Occipital lobe (tissue), 2 donors: ENCODE data around the gene NOS2. TPM values are rescaled to one million over a fixed set of nuclear protein-coding genes. Genes with fewer than 3 reads are reported as not detected.
"Not testable (repeated sequence)": the region's sequence is repeated elsewhere in the genome, so short reads cannot be mapped to it uniquely, and the experiment has no call there.

Experiments
- DNase-seq: peaks from one replicate; lab custom pipeline; 2025; lab: John Stamatoyannopoulos, UW
- total RNA-seq: library from RNA; depleted of rRNA; stranded (reverse); fragments of >200 nt; gene quantifications from one replicate; pipeline ENCODE4 v1.2.3, GENCODE V29; 2014

NOS2 gene
- total RNA-seq, 1 donor from 2014 or later, result 0.47 TPM

- DNase-seq, result no peak
Measured at GRCh38 chr17:27788919-27789318, 11.4 kb downstream of the NOS2 start.

DNA sequence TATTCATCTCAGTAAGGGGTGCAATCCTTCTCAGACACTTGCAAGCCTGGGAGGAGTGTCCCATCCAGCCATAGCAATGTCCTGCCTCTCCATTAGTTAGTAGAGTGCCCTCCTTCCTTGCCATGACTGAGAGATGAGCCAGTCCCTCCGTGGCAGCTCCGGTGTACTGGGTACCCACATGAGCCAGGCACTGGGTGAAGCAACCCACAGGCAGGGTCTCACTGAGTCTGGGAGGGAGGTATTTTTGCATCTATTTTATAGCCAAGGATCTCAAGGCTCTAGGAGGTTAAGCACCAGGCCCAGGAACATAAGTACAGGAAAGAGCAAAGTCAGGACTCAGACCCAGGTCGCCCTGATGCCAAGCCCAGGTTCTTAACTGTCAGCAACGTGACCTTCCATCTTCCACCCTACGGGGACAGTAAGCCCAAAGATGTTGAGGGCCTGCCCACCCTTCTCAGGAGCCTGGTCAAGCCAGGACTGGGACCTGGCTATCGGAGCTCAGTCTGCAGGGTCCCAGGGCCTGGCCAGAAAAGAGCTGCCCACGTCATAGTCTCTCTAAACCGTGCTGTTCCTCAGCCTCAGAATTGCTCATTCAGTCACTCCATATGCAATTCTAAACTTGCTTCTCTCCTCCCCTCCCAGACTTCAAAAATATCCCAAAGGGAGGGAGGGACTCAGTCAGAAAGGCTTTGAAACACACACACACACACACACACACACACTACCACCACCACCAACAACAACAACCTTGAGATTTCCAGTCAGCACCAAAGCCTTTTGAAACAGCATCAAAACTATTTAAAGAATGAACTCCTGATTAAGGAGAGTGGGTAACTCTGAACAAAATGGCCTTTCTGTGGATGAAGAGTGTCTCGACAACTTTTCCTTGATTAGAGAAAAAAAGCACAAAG, 16.6 kb downstream of the NOS2 start:
- no peak for DNase-seq

DNA sequence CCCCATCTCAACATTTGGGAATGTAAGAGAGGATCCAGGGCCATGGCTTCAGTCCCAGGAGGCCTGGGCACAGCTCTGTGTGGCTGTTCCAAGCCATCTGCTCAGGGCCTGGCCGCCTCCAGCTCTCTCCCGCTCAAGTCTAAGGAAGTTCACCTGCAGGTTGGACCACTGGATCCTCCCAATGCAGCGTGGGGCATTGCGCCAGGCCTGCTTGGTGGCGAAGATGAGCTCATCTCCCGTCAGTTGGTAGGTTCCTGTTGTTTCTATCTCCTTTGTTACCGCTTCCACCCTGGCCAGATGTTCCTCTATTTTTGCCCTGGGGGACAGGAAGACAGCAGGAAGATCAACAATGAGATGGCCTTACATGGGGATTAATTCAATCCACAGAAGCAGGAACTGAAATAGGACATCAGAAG, 17.5 kb downstream of the NOS2 start:
- no peak for DNase-seq

DNA sequence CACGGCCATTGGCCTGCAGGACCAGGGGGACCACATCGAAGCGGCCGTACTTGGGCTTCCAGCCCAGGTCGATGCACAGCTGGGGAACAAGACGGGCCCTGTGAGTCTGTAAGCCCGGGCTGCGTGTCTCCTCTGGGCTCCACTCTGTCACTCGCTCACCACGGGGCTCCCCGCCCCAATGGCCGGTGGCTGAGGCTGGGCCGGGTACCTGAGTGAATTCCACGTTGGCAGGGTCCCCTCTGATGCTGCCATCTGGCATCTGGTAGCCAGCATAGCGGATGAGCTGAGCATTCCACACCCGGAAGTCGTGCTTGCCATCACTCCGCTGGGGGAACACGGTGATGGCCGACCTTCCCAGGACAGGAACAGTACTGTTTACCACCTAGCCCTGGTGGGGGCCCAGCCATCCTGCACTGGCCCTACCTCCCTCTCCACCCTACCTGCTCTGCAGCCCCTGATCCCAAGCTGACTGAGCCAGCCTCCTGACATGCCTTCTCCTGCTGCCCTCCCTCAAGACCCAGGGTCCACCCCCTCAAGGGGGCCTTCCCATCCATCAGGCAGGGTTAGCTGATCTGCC, 19.4 kb downstream of the NOS2 start:
- no peak for DNase-seq

GRCh38 chr17:27780092-27780827, 20.1 kb downstream of the NOS2 start:
- DNase-seq, result no peak

GRCh38 chr17:27778183-27778582, 22.1 kb downstream of the NOS2 start:
- no peak for DNase-seq

DNA sequence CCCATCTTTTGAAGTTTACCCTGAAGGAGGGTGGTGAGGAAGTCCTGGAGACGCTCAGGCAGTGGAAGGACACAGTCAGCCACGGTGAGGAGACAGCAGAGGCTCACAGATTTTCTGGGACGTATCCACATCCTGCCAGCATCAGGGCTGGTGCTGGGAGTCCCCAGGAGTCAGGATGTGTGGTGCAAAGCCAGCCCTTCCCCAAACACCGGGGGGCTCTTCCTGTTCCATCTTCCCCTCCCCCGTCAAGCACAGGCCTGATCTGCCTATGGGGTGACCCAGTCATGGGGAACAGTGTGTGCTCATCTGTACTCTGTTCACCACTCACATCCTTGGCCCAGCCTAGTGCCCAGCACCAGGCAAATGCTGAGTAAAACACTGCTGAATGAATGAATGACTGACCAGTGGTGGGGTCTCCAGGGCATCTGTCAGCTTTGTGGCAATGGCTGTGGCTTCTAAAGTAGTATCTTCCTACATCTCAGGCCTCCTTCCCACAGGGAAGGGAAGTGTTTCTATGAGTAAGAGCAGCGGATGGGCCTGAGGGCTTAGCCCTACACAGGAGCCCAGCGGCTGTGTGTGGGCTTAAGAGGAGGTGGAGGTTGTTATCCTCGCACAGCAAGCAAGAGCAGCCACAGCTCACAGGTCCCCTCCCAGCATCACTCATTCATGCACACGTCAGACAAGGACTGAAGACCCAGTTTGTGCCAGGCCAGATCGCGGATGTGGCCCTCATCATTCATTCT, 23.3 kb downstream of the NOS2 start:
- no peak for DNase-seq

GRCh38 chr17:27771586-27771985, 28.7 kb downstream of the NOS2 start:
- no peak for DNase-seq

- no peak for DNase-seq
Measured at GRCh38 chr17:27770877-27771276, 29.5 kb downstream of the NOS2 start.

DNA sequence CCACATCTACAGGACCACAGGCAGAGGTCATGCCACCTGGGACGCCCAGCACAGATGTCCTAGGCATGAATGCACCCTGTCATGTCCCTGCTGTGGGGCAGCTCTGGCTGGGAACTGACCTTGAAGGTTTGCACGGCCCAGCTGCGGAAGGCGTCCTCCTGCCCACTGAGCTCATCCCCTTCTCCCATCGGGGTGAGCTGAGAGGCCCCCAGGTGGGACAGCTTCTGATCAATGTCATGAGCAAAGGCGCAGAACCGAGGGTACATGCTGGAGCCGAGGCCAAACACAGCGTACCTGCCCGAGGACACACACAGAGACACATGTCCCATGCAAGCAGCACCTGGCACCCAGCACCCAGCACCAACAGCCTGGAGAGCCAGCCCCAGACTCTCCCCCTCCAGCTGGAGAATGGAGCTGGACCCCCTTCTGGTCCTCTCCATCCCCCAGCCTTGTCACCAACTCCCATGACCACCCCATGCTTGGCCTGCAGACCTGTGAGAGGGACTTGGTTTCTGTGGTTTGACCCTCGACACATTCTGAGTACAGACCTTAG, 31.4 kb downstream of the NOS2 start:
- DNase-seq, result no peak

GRCh38 chr17:27766438-27766837, 33.9 kb downstream of the NOS2 start:
- DNase-seq, result no peak

- no peak for DNase-seq
Measured at GRCh38 chr17:27765353-27765752, 35.0 kb downstream of the NOS2 start.

DNA sequence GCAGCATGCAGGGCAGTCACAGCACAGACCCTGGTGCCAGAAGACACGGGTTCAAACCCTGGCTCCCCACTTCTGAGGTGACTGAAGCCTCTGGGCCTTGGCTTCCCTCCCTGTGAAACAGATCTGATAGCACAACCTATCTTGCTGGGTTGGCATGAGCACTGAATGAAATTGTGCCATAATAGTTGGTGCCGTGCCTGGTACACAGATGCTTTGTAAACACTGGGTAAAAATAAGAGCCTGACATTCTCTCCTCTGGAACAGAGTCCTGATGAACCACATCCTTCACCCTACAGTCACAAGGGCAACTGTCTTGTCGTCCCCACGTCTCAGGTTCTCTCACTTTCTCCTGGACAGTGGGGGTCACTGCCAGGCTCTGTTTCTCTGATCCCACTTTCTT, 35.7 kb downstream of the NOS2 start:
- DNase-seq, result no peak

GRCh38 chr17:27762527-27763305, 37.6 kb downstream of the NOS2 start:
- DNase-seq, result no peak

DNA sequence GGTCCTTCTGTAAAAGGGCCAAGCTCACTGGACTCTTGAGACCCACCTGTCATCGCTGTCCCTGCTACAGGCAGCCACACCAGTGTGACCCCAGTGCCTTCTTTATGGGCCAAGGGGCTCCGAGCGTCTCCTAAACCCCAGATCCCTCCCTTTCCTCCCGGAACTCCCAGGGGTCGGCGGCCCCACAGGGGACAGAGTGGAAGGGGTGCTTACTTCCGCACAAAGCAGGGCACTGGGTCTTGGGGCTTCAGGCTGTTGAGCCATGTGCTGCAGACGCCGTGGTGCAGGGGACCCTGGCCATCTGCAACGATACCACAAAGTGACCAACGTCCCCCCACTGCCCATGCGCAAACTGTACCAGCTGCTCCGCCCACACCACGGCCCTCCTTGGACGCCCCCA, 39.4 kb downstream of the NOS2 start:
- DNase-seq, result not testable (repeated sequence)

DNA sequence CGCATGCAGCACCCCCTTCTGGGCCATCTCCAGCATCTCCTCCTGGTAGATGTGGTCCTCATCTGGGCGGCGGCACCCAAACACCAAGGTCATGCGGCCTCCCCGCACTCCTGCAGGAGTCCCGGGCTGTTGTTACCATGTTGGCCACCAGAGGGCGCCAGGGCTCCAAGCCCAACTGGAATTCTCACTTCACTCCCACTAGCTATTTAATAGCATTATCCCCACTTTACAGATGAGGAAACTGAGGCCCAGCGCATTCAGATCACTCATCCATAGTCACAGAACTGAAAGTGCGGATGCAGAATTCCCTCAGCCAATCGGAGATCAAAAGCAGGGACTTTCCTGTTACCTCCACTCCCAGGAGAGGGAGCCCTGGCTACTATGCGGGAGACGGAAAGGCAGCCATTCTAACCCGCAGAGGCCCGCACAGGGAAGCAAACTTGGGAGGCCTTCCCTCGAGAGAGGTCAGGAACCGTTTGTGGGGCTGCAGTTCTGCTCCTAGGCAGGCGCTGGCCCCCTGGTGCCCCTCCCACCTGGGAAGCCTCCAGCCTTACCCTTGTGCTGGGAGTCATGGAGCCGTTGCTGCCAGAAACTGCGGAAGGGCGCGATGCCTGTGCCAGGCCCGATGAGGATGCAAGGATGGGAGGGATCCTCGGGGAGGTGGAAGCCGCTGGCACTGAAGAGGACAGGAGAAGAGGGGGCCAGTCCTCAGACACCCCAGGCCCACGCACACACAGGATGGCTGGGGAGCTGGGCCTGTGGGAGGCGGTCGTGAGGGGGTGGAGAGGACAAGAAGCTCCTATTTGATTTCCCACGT, 40.1 kb downstream of the NOS2 start:
- peak; percentile 18 for DNase-seq

DNA sequence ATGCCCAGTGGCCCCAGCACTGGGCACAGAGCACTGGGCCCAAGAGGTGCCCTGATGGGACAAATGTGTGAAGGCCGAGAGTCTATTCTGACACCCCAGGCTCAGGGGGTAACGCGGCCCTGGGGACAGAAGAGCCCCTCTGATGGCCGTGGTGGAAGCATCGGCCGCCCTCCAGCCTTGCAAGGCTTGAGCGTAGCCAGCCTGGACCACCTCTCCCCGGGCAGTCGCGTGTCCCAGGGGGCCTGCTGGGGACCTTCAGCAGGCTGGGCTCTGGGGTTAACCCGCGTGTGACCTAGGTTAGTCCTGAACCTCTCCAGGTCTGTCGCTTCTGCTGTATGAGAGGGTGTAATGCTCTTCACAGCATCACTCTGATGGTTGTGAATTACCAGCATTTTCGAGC, 40.8 kb downstream of the NOS2 start:
- DNase-seq, result no peak

- no peak for DNase-seq
Measured at GRCh38 chr17:27756467-27757371, 43.6 kb downstream of the NOS2 start.
